ENCODE results near the gene HOXA9.

HOXA9 gene

DNA sequence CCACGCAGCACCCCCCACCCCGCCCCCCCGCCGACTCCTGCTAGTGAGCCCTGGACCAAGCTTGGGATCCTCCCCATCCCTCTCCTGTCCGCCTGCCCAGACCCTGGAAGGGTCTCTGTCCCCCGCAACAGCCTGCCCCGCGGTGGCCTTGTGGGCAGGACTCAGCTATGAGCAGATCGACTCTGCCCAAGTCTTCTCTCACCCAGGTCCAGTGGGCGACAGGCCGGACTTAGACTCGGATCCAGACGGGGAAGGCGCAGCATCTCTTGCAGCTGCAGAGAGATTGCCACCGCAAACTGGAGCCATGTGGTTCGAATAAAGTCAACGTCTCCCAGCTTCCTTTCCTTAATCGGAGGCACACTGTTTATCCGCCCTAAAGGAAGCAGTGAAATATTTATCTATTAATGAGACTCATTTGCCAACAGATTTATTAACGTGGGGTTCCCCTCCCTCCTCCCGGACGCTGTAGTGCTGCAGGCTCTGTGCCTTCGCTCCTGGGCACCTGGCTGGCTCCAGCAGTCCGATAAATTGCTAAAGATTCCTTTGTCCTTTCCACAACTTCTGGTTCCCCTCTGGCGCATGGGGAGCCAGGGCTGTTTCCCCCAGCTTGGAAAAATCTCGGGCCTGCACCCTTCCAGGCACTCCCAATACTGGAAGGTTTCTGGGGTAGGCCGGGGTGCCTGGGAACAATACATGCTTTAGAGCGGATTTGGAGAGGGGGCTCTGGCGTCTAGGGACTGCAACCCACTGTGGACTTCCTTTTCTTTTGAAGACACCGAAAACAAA is 8.2 kb downstream of the HOXA9 start:
- H3K4me3 ChIP-seq (ENCODE audit: low read depth, low read length) = no peak overlapping the region
- DNase-seq (ENCODE audit: low read depth) = no peak
- no peak for TF ChIP-seq CTCF (IDR thresholded peaks at IDR 0.05; ENCODE audit: low read depth, low read length, missing control alignments)

DNA sequence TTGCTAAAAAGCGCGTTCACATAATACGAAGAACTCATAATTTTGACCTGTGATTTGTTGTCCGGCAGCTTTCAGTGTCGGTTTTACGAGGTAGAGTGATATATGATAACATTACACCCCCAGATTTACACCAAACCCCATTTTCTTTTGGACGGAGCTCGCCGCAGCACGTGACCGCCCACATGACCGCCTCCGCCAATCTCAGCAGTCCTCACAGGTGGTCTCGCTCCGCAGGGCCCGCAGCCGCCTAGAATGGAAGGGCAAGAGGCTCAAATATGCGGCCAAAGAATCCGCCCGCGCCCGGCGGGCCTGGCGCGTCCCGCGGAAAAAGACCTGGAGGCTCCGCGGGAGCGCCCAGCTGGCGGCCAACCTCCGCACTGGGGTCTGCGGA is 8.8 kb downstream of the HOXA9 start, which contains the start of gene HOXA7:
HOXA7 (minus strand) TSS at position 168 of the 391 bp plus-strand sequence; CDS start at position 38, 130 bp downstream.
- TF ChIP-seq CTCF (IDR thresholded peaks at IDR 0.05; ENCODE audit: low read depth, low read length, missing control alignments) = no peak
- H3K4me3 ChIP-seq (ENCODE audit: low read depth, low read length) = peak within 1 kb of the TSS; percentile 13
- no peak for DNase-seq (ENCODE audit: low read depth)

DNA sequence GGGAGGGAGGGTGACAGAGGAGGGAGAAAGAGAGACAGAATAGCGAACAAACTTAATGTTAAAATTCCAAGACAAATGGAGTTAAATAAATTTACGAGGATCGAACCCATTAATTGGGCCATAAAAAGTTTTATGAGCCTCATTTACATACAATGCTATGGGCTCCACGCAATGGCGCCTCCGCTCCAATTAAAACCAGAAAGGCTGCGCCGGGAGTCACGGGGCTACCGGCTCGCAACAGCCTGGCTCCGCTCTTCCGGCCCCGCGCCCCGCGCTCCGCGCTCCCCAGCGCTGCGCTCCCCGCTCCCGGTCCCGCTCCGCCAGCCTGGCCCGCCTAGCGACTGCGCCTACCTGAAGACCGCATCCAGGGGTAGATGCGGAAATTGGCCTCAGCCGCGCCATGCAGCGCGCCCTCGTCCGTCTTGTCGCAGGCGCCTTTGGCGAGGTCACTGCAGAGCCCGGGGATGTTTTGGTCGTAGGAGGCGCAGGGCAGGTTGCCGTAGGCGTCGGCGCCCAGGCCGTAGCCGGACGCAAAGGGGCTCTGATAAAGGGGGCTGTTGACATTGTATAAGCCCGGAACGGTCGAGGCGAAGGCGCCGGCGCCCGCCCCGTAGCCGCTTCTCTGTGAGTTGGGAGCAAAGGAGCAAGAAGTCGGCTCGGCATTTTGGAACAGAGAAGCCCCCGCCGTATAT is 9.4 kb downstream of the HOXA9 start:
- no peak for TF ChIP-seq CTCF (IDR thresholded peaks at IDR 0.05; ENCODE audit: low read depth, low read length, missing control alignments)
- H3K4me3 ChIP-seq (ENCODE audit: low read depth, low read length) = peak overlapping the region; percentile 13
- DNase-seq (ENCODE audit: low read depth) = no peak

DNA sequence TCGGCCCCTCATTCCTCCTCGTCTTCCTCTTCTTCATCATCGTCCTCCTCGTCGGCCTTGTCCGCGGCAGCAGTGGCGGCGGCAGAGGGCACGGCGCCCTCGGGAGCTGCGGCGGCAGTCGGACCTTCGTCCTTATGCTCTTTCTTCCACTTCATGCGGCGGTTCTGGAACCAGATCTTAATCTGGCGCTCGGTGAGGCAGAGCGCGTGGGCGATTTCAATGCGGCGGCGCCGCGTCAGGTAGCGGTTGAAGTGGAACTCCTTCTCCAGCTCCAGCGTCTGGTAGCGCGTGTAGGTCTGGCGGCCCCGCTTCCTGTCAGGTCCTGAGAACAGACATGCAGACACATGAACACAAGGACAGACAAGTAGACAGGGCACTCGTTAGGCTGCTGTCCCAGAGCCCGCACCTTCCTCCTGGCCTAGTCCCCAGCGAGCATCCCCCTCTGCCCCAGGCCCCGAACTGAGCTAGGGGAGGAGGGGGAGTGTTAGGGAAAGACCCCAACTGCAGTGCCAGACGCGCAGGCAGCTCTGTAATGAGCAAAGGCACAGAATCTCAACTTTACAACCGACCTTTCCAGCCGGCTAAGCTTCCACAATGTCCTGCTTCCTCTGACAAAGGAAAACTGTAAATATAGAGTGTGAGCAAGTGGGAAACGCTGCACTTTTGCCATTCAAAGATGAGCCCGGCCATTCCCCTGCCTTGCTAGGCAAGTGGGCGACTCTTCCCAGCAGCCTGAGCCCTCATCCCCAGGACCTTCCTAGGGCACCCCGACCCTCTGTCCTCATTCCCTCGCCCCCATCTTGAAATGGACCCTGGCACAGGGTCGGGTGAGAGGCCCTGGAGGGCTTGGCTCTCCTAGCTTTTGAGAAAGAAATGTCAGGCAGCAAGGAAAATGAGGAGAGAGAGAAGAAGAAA is 10.2 kb downstream of the HOXA9 start:
- DNase-seq (ENCODE audit: low read depth) = no peak
- no peak overlapping the region; the same call in 1 of the 2 replicates for H3K4me3 ChIP-seq (ENCODE audit: low read depth, low read length)
- TF ChIP-seq CTCF (IDR thresholded peaks at IDR 0.05; ENCODE audit: low read depth, low read length, missing control alignments) = no peak

- DNase-seq (ENCODE audit: low read depth) = no peak
- no peak overlapping the region for H3K4me3 ChIP-seq (ENCODE audit: low read depth, low read length)
- TF ChIP-seq CTCF (IDR thresholded peaks at IDR 0.05; ENCODE audit: low read depth, low read length, missing control alignments) = no peak
These were observed 11.0 kb downstream of the HOXA9 start for GRCh38 chr7:27154369-27154768.

GRCh38 chr7:27153526-27153925 is 11.8 kb downstream of the HOXA9 start:
- no peak for DNase-seq (ENCODE audit: low read depth)
- TF ChIP-seq CTCF (IDR thresholded peaks at IDR 0.05; ENCODE audit: low read depth, low read length, missing control alignments) = no peak
- H3K4me3 ChIP-seq (ENCODE audit: low read depth, low read length) = no peak overlapping the region
